PFSK-1 (cell line): Measurements from ENCODE around the gene ATP6V1A.

Experiments
- FOXP2 ChIP-seq: optimal IDR thresholded peaks from 2 replicates; pipeline ENCODE3; 2011; ENCODE audit warnings: borderline replicate concordance, control low read depth, inconsistent platforms; ENCODE audit not compliant: insufficient read depth; ENCODE audit errors: extremely low read length, extremely low read depth
- POLR2AphosphoS5 ChIP-seq: IDR thresholded peaks from 2 replicates; pipeline ENCODE4 v1.6.1; 2012; ENCODE audit warnings: low read depth, mild to moderate bottlenecking, control low read depth, low read length, moderate library complexity
- REST ChIP-seq, 2 experiments: IDR thresholded peaks; 2 replicates each; pipeline versions ENCODE4 v1.6.1 to v1.8.0; 2011 to 2012; ENCODE audit warnings: low read depth in 2 of 2, low read length in 2 of 2, control low read depth in 1 of 2, inconsistent platforms in 1 of 2, mild to moderate bottlenecking in 1 of 2, moderate library complexity in 1 of 2; ENCODE audit not compliant: insufficient read depth in 1 of 2
- SIN3A ChIP-seq: IDR thresholded peaks from 2 replicates; pipeline ENCODE4 v1.6.1; 2012; ENCODE audit warnings: mild to moderate bottlenecking, low read length, moderate library complexity, borderline replicate concordance; ENCODE audit not compliant: insufficient read depth
- TAF1 ChIP-seq: IDR thresholded peaks from 2 replicates; pipeline ENCODE4 v1.6.1; 2012; ENCODE audit warnings: low read length, control low read depth, borderline replicate concordance; ENCODE audit not compliant: insufficient read depth

Gene ATP6V1A

DNA sequence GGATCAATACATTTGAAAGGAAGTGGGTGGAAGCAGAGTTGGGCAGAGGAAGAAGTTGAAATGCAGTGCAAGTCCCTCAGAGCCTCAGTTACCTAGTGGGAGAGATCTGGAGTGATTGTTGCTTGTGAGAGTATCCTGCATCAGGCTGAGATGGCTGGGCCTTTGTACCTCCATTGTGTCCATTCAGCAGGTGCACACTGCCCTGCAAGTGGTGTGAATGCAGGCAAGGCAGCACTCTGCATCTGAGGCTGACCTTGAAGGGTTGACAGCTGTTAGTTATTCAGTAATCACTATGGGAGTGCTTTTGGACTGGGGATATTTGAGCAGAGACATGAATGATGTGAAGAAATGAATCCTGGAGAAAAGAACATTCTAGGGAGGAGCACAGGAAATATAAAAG lies 25.2 kb downstream of the ATP6V1A start:
- no peak for TF ChIP-seq FOXP2
- TF ChIP-seq SIN3A, result no peak
- TF ChIP-seq TAF1, result no peak
- TF ChIP-seq REST (IDR thresholded peaks at IDR 0.05; ENCODE audit: insufficient read depth in 1 of 2, low read depth in 2 of 2, low read length in 2 of 2), result no peak
- TF ChIP-seq POLR2AphosphoS5, result no peak

DNA sequence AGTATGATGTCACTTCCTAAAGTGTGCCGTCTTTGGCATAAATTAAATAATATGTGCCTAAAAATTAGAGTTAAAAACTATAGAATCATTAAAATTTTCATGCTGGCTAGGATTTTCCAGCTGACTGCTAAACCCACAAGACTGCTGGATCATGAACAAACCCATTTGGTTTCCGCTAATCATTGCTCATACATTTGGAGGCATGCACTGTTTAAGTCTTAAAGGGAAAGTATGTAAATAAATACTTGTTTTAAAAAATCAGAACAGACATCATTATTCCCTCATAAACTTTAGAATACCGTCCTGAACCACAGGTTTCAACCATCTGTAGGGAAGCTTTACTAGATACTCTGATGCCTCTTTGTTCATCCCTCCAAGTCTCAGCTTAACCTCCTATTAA lies 26.5 kb downstream of the ATP6V1A start:
- TF ChIP-seq REST (IDR thresholded peaks at IDR 0.05; ENCODE audit: insufficient read depth in 1 of 2, low read depth in 2 of 2, low read length in 2 of 2), result no peak
- TF ChIP-seq TAF1, result no peak
- no peak for TF ChIP-seq FOXP2
- no peak for TF ChIP-seq POLR2AphosphoS5
- no peak for TF ChIP-seq SIN3A

GRCh38 chr3:113775516-113775915 lies 28.7 kb downstream of the ATP6V1A start:
- TF ChIP-seq SIN3A, result no peak
- TF ChIP-seq POLR2AphosphoS5, result no peak

DNA sequence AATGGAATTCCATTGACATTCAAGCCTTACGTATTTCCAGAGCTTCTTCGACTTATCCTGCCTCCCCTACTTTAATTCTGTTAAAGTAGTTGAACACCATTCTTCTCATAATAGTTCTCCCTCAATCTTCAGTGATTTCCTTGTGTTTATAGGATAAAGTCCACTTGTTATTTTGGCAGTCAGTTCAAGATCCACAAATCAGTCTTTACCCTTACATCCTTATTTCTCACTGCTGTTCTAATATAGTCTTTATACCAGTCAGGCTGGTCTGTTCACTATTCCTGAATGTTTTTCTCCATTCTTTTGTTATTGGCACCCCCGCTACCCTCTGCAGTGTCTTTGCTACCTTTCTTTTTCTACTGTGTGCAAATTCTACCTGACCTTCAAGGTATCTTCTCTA lies 29.7 kb downstream of the ATP6V1A start:
- TF ChIP-seq POLR2AphosphoS5 (no peak), SIN3A (no peak)

DNA sequence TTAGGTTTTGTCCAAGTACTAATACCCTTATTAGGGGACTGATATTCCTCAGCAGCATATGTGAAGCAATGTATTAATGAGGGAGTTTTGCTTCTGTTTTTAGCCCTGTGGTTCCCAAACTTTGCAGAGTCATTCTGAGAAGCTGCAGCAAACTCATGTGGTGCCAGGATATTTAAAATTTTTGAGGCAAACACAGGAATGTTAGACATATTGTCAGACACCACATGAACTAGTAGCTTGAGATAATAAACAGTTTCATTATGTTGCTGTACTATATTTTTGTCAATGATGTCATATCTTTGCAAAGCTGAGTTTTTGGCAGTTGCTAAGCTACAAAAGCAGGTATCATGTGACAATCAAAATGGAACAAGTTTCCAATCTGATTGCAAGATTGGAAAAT lies 36.6 kb downstream of the ATP6V1A start:
- no peak for TF ChIP-seq POLR2AphosphoS5
- no peak for TF ChIP-seq TAF1
- TF ChIP-seq SIN3A, result no peak
- TF ChIP-seq REST (IDR thresholded peaks at IDR 0.05; ENCODE audit: insufficient read depth in 1 of 2, low read depth in 2 of 2, low read length in 2 of 2), result no peak
- TF ChIP-seq FOXP2, result no peak

GRCh38 chr3:113783980-113784379 lies 37.1 kb downstream of the ATP6V1A start:
- no peak for TF ChIP-seq SIN3A

DNA sequence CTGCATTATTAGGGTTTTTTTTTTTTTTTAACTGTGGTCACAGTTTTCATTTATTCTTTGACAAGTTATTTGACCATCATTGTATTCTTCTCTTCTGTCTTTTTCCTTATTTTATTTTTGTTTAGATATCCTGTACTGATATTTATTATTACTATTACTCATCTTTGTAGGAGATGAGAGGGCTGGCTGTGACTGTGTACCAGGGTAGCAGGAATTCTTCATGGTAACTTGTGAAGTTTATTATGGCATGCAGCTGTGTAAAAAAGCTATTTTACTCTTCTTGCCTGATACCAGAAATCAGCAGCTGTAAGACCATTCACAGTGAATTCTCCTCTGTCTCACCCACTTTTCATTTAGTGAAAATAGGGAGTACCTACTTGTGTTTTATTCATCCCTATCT lies 44.5 kb downstream of the ATP6V1A start:
- TF ChIP-seq SIN3A, result no peak
- no peak for TF ChIP-seq REST (IDR thresholded peaks at IDR 0.05; ENCODE audit: insufficient read depth in 1 of 2, low read depth in 2 of 2, low read length in 2 of 2)
- no peak for TF ChIP-seq TAF1
- no peak for TF ChIP-seq FOXP2
- TF ChIP-seq POLR2AphosphoS5, result no peak
